ENCODE data around the gene ENDOV.

DNA sequence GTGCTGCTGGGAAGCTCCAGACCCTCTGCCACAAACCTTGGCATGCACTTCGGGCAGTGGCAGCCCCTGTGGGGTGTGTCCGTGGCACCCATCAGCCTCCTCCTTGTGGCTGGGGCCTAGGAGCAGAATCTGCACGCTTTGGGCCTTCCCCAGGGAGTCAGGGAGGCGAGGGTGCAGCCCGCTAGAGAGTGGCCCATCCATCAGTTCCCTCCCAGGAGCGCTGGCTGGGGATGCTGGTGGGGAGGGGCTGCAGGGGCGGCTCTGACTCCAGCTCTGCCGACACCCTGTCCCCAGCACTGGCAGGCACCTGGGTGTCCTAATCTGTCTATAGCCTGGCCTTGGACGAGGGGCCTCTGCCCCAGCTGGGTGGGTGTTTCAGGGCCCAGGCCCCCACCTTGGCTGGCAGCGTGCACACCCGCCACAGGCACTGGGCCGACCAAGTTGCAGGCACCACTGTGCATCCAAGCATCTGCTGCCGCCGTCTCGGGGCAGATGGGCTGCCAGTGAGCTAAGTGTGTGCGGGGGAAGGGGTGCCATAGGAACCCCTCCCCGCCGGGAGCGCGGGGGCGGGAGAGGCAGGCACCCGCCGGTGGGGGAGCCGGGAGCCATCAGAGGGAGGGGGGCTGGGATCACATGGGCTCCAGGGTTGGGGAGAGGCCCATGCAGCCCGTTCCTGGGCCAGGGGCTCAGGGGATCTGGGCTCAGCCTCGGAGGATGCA lies 30.2 kb downstream of the ENDOV start:
- TF ChIP-seq, protein P1, sequence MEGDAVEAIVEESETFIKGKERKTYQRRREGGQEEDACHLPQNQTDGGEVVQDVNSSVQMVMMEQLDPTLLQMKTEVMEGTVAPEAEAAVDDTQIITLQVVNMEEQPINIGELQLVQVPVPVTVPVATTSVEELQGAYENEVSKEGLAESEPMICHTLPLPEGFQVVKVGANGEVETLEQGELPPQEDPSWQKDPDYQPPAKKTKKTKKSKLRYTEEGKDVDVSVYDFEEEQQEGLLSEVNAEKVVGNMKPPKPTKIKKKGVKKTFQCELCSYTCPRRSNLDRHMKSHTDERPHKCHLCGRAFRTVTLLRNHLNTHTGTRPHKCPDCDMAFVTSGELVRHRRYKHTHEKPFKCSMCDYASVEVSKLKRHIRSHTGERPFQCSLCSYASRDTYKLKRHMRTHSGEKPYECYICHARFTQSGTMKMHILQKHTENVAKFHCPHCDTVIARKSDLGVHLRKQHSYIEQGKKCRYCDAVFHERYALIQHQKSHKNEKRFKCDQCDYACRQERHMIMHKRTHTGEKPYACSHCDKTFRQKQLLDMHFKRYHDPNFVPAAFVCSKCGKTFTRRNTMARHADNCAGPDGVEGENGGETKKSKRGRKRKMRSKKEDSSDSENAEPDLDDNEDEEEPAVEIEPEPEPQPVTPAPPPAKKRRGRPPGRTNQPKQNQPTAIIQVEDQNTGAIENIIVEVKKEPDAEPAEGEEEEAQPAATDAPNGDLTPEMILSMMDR (IDR thresholded peaks at IDR 0.05), result no peak
- no peak for TF ChIP-seq EZH2 (IDR thresholded peaks at IDR 0.05)
